Esophagus muscularis mucosa (tissue), 4 donors: Measurements from ENCODE around the gene BCAS3.

Experiments
- CTCF ChIP-seq, 3 experiments: fragments of 200-600 bp in 2 of 3; fragments of 450-650 bp in 1 of 3; sonication (generic) in 2 of 3; IDR thresholded peaks; one replicate each; pipeline ENCODE4 v1.5.1; 2017 to 2019; ENCODE audit warnings: antibody characterized with exemption in 3 of 3, mild to moderate bottlenecking in 2 of 3, moderate library complexity in 1 of 3
- EP300 ChIP-seq: sonication (generic); formaldehyde crosslinking; IDR thresholded peaks from one replicate; pipeline ENCODE4 v1.6.1; 2017; ENCODE audit warnings: antibody characterized with exemption
- POLR2A ChIP-seq: fragments of 450-650 bp; IDR thresholded peaks from one replicate; pipeline ENCODE4 v1.6.1; 2017; ENCODE audit warnings: antibody characterized with exemption, moderate library complexity, mild to moderate bottlenecking, low read depth

GRCh38 chr17:61221597-61222471, 544.2 kb downstream of the BCAS3 start:
- TF ChIP-seq CTCF (IDR thresholded peaks at IDR 0.05): no peak
- TF ChIP-seq POLR2A: no peak
- TF ChIP-seq EP300: no peak
